Spleen (tissue), 7 donors: ENCODE data around the gene RANBP1.

Experiments
- POLR2A ChIP-seq, 3 donors: fragments of 450-650 bp; IDR thresholded peaks; one replicate each; pipeline ENCODE4 v1.5.1; 2017; ENCODE audit warnings: antibody characterized with exemption in 3 of 3, mild to moderate bottlenecking in 1 of 3
- POLR2AphosphoS5 ChIP-seq, 3 donors: sonication (generic); formaldehyde crosslinking; IDR thresholded peaks; one replicate each; pipeline ENCODE4 v1.5.1; 2017; ENCODE audit warnings: antibody characterized with exemption in 3 of 3
- TF ChIP-seq, protein P1 (sequence below), 11 experiments: fragments of 200-600 bp in 7 of 11; fragments of 450-650 bp in 4 of 11; sonication (generic) in 4 of 11; IDR thresholded peaks in 8 of 11; conservative IDR thresholded peaks in 3 of 11; 1 replicate in 7 of 11; 2 replicates in 4 of 11; pipeline versions ENCODE4 v1.4.0 to v1.8.0; 2016 to 2021; ENCODE audit warnings: antibody characterized with exemption in 11 of 11, inconsistent platforms in 4 of 11, mild to moderate bottlenecking in 1 of 11
- donor health status: DM: no; HTN: no; CAD: no; lungs with moderate emphysema.
- donor health status: DM: no; HTN: no; CAD: no.
- donor health status: DM: no; HTN: no; CAD: no.

DNA sequence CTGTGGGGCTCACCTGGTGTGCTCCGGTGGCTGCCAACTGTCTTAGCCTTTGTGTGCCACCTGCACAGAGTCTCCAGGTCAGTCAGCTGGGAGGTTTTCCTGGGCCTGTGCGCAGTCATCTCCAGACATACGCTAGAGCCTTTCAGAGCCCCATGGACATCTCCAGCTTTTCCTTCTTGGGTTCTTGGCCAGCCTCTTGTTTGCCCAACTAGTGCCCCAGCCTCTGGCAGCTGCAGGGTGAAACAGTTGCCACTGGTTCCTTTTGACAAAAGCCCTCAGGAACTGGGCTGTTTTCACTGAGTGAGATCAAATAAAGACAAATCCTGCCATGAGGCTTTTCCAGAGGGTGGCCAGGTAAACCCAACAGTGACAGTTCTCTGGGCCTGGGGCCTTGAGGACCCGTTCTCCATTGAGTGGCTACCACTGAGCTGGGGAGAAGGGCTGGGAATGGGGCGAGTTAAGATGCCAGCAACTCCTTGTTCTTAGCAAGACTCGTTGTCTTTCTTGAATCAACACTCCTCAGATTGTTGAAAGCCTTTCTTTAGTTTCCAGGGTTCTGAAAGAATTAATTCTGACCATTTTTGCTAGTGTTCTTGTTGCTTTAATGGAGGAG lies 16.7 kb upstream of the RANBP1 start:
- TF ChIP-seq POLR2A (IDR thresholded peaks at IDR 0.05) (no peak), POLR2AphosphoS5 (IDR thresholded peaks at IDR 0.05) (no peak)
- TF ChIP-seq, protein P1, sequence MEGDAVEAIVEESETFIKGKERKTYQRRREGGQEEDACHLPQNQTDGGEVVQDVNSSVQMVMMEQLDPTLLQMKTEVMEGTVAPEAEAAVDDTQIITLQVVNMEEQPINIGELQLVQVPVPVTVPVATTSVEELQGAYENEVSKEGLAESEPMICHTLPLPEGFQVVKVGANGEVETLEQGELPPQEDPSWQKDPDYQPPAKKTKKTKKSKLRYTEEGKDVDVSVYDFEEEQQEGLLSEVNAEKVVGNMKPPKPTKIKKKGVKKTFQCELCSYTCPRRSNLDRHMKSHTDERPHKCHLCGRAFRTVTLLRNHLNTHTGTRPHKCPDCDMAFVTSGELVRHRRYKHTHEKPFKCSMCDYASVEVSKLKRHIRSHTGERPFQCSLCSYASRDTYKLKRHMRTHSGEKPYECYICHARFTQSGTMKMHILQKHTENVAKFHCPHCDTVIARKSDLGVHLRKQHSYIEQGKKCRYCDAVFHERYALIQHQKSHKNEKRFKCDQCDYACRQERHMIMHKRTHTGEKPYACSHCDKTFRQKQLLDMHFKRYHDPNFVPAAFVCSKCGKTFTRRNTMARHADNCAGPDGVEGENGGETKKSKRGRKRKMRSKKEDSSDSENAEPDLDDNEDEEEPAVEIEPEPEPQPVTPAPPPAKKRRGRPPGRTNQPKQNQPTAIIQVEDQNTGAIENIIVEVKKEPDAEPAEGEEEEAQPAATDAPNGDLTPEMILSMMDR (IDR thresholded peaks at IDR 0.05 in 8 of 11, conservative IDR thresholded peaks at IDR 0.05 in 3 of 11): no peak
